HUES6 (cell line): ENCODE data around the gene GSS.

ENCODE experiments used
- H3K27ac ChIP-seq: 2 replicates; pipeline ENCODE4 v1.7.0; 2013; ENCODE audit warnings: low read depth, mild to moderate bottlenecking, low read length, inconsistent platforms
- H3K27me3 ChIP-seq: 2 replicates; pipeline ENCODE4 v1.6.1; 2013; ENCODE audit warnings: low read length; ENCODE audit not compliant: control insufficient read depth, insufficient read depth
- H3K36me3 ChIP-seq: 2 replicates; pipeline ENCODE4 v1.6.1; 2013; ENCODE audit warnings: low read length; ENCODE audit not compliant: control insufficient read depth, insufficient read depth
- H3K4me1 ChIP-seq: 2 replicates; pipeline ENCODE4 v1.6.1; 2013; ENCODE audit warnings: low read length; ENCODE audit not compliant: control insufficient read depth, insufficient read depth
- H3K4me3 ChIP-seq: 2 replicates; pipeline ENCODE4 v1.5.1; 2013; ENCODE audit warnings: low read depth, low read length
- H3K9ac ChIP-seq: one replicate; pipeline ENCODE4 v1.6.1; 2013; ENCODE audit warnings: mild to moderate bottlenecking, low read length
- H3K9me3 ChIP-seq: 2 replicates; pipeline ENCODE4 v1.6.1; 2013; ENCODE audit warnings: low read depth, low read length; ENCODE audit not compliant: control insufficient read depth, insufficient read depth

Gene GSS

DNA sequence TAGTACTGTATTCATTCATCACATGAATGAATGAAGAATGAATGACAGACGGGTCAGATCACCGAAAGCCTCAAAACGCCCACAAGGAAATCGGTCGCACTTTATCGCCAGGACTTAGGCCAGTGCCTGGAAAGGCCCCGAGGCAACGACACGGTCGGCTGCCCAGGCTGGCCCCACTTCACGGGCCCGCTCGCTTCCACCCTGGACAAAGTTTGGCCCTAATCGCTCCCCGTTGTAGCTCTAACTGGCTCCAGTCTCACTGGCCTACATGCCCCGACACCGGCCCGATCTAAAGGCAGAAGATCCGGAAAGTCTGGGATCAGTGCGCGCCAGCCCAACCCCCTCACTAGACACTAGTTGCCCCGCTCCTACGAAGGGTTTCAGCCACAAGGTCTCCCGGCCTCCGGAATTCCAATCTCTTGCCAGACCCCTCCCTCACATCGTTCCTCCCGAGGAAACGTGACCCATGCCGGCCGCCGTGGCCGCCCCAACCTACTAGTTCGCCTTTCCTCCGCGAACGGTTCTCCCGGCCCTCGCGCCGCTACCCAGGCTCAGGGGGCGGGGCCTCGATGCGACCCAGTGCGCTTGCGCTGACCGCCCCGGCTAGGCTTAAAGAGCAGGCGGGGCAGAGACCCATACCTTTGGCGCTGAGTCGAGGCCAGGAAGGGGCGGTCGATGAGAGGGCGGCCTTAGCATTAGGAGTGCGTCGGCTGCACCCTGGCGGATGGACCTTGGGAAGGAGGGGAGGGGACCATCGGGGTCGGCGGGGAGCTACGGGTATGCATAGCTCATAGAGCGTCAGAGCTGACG is at the start of gene GSS, which contains the start of gene MYH7B:
GSS (minus strand) TSS at position 576 of the 810 bp plus-strand sequence. CDS start 3,954 bp downstream, outside the sequence.
MYH7B (plus strand) TSS at position 638 of the 810 bp plus-strand sequence. CDS start 22,138 bp downstream, outside the sequence.
- peak within 1 kb of the TSS; percentile 81 for H3K27ac ChIP-seq
- peak within 1 kb of the TSS; percentile 82 for H3K4me3 ChIP-seq
- H3K9me3 ChIP-seq, result no peaks in the 10 kb centered on the region
- peak within 1 kb of the TSS; percentile 89 for H3K9ac ChIP-seq
- H3K27me3 ChIP-seq, result no peaks in the 10 kb centered on the region
- H3K4me1 ChIP-seq, result peaks cover 26% of the 10 kb centered on the region
- H3K36me3 ChIP-seq, result no peaks in the 10 kb centered on the region

DNA sequence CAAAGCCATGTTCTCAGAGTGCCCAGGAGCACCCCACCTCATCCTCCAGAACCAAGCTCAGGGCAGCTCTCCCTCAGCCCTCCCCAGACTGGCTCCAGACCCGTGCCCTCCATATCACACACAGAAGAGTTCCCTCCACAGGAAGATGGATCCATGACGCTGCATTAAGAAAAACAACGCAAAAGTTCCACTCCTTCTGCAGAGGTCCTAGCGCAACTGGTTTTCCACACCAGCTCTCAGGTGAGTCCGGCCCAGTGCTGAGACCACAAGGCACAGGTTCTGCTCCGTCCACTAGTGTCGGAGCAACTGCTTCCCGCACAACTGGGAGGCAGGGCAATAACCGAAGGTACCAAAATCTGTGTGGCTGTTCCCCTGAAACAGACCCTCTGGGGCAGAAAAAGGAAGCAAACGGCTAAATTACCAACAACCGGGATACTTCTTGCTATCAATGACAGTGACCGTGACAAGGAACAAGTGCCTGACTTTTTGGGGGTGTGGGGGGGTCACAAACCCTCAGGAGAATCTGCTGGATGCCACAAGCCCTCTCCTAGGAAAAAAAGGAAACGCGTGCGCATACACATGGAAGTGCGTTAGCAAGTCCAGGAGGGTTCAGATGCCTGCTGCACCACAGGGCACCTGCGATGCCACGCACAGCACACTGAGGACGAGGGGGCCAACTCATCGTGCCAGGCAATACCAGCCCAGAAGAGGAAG is 49.3 kb upstream of the GSS start:
- no peak overlapping the region for H3K9ac ChIP-seq
- H3K4me1 ChIP-seq, result no peaks in the 10 kb centered on the region
- H3K36me3 ChIP-seq, result peaks cover 100% of the 10 kb centered on the region
- no peaks in the 10 kb centered on the region for H3K27me3 ChIP-seq
- no peak overlapping the region for H3K27ac ChIP-seq
- no peaks in the 10 kb centered on the region for H3K9me3 ChIP-seq
- H3K4me3 ChIP-seq, result no peak overlapping the region

DNA sequence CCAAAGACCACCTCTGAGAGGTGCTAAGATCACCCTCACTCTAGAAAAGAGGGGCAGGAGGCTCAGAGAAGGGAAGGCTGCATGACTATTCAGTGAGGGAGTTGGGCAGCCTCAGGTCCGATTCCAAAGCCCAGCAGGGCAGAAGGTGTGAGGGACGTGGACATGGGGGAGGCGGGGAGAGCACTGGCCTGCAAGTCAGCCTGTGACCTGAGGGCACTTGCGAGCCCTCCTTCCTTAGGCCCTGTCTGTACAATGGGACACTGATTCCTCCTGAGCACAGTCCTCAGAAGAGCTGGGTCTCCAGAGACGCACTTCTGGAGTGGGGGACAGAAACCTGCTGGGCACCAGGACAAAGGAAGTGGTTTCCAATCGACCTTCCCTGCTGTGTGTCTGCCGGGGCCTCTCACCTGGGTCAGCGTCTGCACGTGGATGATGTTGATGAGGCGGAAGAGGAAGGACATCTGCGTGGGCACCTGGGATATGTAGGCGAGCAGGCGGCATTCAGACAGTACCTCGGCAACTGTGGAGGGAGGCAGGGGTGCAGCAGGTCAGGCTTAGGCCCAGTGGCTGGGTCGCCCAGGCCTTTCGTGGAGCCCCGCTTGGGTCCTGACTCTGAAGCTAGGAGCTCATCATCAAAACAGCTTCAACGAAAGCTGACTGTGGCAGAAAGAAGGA is 48.6 kb upstream of the GSS start:
- no peak overlapping the region for H3K4me3 ChIP-seq
- peaks cover 99% of the 10 kb centered on the region for H3K36me3 ChIP-seq
- H3K9me3 ChIP-seq, result no peaks in the 10 kb centered on the region
- H3K4me1 ChIP-seq, result no peaks in the 10 kb centered on the region
- H3K9ac ChIP-seq, result no peak overlapping the region
- no peak overlapping the region for H3K27ac ChIP-seq
- no peaks in the 10 kb centered on the region for H3K27me3 ChIP-seq

DNA sequence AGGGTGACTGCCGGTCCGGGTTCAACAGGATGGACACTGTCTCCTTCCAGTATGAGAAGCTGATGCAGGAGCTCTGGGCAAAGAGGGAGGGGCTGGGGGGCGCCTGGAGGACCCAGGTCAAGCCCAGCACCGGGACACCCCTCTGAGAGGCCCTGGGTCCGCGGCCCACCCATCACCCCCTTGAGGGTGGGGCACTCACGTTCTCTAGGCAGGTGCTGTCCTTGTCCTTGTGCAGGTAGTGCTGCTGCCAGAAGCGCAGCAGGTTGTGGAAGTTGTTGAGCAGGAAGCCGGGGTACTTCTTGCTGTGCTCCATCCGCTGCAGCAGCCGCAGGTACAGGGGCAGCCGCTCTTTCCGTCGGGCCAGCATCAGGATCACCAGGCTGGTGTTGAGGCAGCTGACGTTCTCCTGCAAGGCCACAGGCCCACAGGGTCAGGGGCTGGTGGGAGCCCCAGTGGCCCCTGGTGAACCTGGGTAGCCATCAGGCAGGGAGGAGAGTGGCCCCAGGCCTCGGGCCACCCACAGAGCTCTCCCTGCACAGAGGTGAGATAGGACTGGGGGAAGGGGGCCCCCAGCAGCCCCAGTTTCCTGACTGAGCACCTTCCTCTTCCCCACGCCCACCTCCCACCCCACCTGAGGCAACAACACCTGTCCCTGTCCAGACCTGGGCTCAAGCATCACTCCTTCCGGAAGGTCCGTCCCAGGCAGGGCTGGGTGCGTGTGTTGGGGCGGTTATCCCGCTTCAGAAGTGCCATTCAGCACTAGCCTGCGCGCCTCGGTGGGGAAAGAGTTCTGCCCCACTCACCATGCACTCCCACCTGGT is 47.8 kb upstream of the GSS start:
- H3K9ac ChIP-seq, result no peak overlapping the region
- H3K9me3 ChIP-seq, result no peaks in the 10 kb centered on the region
- H3K27ac ChIP-seq, result no peak overlapping the region
- no peaks in the 10 kb centered on the region for H3K27me3 ChIP-seq
- H3K4me3 ChIP-seq, result no peak overlapping the region
- H3K4me1 ChIP-seq, result no peaks in the 10 kb centered on the region
- peaks cover 99% of the 10 kb centered on the region for H3K36me3 ChIP-seq

DNA sequence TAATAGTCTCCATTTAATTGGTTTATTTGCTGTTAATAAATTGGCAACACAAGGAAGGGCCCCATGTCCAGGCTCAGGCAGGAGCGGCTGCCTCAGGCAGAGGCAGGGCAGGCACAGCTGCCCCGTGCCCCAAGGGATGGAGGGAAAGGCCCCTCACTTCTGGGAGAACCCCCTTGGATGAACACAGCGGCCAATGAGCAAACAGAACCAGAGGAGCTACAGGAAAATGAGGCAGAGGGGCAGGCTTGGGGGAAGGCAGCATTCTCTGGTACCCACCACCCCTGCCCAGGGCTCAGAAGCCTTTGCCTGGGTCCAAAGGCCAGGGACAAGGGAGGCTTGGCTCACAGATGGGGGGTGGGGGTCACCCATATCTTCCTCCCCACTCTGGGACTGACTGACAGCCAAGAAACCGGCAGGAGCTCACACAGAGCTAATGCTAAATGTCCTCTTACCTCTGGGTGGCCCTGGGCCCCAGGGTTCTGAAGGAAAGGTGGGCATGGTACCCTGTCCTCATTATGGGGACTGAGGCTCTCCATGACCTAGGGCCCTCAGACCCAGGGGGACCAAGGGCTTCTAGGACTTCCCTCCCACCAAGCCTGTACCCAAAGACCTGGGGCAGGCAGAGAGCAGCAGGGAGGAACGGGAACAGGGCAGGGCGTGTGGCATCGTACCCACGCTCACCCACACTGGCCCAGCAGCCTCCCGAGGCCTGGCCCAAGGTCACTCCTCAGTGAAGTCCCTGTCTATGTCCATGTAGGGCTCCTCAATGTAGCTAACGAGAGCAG is 47.0 kb upstream of the GSS start:
- Histone ChIP-seq H3K27me3 (no peaks in the 10 kb centered on the region), H3K4me3 (no peak overlapping the region), H3K4me1 (no peaks in the 10 kb centered on the region), H3K9ac (no peak overlapping the region), H3K9me3 (no peaks in the 10 kb centered on the region), H3K27ac (no peak overlapping the region), H3K36me3 (peaks cover 99% of the 10 kb centered on the region)

DNA sequence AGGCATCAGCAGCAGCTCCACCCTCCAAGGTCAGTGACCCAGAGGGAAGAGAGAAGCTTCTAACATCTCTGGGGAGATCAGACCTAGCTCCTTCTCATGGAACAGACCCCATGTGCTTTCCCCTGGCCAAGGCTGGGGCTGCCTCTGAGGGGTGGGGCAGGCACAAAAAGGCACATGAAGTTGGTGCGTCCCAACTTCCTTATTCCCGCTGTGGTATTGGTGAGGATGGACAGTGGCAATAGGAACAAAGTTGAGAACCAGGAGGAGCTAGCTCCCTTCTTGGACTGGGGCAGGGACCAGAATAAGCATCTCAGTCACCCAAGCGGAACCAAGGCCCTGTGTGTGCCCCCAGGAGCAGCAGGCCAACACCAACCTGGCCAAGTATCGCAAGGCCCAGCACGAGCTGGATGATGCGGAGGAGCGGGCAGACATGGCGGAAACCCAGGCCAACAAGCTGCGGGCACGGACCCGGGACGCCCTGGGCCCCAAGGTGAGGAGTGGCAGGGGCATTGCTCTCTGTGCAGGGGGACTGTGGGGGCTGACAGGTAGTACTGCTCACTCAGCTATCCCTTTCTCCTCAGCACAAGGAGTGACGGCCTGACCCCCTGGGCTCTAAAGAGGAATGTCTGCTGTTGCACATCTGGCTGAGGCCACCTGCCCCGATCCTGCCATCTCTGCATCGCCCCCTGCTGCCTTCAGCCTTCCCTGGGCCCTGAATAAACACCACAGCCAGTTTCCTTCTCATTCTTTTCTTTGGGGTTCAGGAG is 46.2 kb upstream of the GSS start:
- no peak overlapping the region for H3K4me3 ChIP-seq
- no peaks in the 10 kb centered on the region for H3K4me1 ChIP-seq
- peaks cover 93% of the 10 kb centered on the region for H3K36me3 ChIP-seq
- H3K27me3 ChIP-seq, result no peaks in the 10 kb centered on the region
- H3K9me3 ChIP-seq, result no peaks in the 10 kb centered on the region
- no peak overlapping the region for H3K9ac ChIP-seq
- H3K27ac ChIP-seq, result no peak overlapping the region

DNA sequence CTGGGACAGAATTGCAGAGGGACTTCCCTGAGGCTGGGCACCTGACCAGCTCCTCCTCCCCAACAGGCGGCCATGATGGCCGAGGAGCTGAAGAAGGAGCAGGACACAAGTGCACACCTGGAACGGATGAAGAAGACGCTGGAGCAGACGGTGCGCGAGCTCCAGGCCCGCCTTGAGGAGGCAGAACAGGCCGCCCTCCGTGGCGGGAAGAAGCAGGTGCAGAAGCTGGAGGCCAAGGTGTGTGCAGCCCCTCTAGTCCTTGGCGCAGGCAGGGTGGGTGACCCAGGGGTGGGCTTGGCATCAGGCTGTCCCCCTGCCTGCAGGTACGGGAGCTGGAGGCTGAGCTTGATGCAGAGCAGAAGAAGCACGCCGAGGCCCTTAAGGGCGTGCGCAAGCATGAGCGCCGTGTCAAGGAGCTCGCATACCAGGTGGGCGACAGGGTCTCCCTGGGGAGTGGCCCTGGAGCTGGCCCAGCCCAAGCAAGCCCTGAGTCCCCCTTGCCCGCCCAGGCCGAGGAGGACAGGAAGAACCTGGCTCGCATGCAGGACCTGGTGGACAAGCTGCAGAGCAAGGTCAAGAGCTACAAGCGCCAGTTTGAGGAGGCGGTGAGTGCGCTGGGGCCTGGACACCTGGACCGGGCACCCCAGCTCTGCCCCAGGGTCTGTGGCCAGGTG is 45.5 kb upstream of the GSS start:
- Histone ChIP-seq H3K27me3 (no peaks in the 10 kb centered on the region), H3K4me1 (no peaks in the 10 kb centered on the region), H3K9me3 (no peaks in the 10 kb centered on the region), H3K27ac (no peak overlapping the region), H3K4me3 (no peak overlapping the region), H3K36me3 (peaks cover 92% of the 10 kb centered on the region), H3K9ac (no peak overlapping the region)

DNA sequence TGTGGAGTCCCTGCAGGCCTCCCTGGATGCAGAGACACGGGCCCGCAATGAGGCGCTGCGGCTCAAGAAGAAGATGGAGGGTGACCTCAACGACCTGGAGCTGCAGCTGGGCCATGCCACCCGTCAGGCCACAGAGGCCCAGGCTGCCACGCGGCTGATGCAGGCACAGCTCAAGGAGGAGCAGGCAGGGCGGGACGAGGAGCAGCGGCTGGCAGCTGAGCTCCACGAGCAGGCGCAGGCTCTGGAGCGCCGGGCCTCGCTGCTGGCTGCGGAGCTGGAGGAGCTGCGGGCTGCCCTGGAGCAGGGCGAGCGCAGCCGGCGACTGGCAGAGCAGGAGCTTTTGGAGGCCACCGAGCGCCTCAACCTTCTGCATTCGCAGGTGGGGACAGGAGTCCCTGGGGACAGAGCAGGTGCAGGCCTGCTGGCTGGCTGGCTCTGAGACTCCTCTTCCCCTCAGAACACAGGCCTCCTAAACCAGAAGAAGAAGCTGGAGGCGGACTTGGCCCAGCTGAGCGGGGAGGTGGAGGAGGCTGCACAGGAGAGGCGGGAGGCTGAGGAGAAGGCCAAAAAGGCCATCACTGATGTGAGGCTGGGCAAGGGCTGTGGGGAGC is 44.8 kb upstream of the GSS start:
- Histone ChIP-seq H3K9me3 (no peaks in the 10 kb centered on the region), H3K9ac (no peak overlapping the region), H3K27me3 (no peaks in the 10 kb centered on the region), H3K36me3 (peaks cover 92% of the 10 kb centered on the region), H3K27ac (no peak overlapping the region), H3K4me3 (no peak overlapping the region), H3K4me1 (no peaks in the 10 kb centered on the region)

DNA sequence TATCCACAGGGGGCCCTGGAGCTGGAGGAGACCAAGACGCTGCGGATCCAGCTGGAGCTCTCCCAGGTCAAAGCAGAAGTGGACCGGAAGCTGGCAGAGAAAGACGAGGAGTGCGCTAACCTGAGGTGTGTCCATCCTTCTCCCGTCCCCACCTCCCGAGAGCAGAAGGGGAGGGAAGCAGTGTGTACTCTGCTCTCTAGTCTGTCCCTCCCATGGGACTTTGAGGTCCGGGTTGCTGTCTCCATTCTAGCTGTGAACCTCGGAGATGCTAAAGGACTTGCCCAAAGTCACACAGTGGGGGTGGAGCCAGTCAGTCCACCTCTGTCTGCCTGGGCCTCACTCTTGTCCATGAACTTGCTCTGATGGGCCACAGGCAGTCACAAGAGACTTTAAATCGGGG is 44.2 kb upstream of the GSS start:
- no peaks in the 10 kb centered on the region for H3K27me3 ChIP-seq
- no peaks in the 10 kb centered on the region for H3K4me1 ChIP-seq
- peaks cover 91% of the 10 kb centered on the region for H3K36me3 ChIP-seq
- H3K9me3 ChIP-seq, result no peaks in the 10 kb centered on the region
- H3K9ac ChIP-seq, result no peak overlapping the region
- H3K27ac ChIP-seq, result no peak overlapping the region
- H3K4me3 ChIP-seq, result no peak overlapping the region
